Lower lobe of right lung (tissue), 2 donors: ENCODE data around the gene ADGRV1. TPM values are rescaled to one million over a fixed set of nuclear protein-coding genes. Genes with fewer than 3 reads are reported as not detected.

ENCODE experiments used
- ATAC-seq, 2 donors: fragments of 200-7000 bp; cut with Tn5 transposase; one replicate each; pipeline ENCODE4 v1.9.1; 2020 to 2022; ENCODE audit warnings: mild to moderate bottlenecking in 2 of 2, moderate library complexity in 2 of 2
- DNase-seq: peaks from one replicate; pipeline ENCODE4 v3.0.0-alpha.2; 2020
- H3K27ac ChIP-seq: fragments of 200-600 bp; one replicate; pipeline ENCODE4 v1.8.0; 2022
- H3K27me3 ChIP-seq: fragments of 200-600 bp; one replicate; pipeline ENCODE4 v1.8.0; 2022; ENCODE audit warnings: low read depth
- H3K36me3 ChIP-seq: fragments of 200-600 bp; one replicate; pipeline ENCODE4 v1.8.0; 2022; ENCODE audit warnings: mild to moderate bottlenecking
- H3K4me1 ChIP-seq: fragments of 200-600 bp; one replicate; pipeline ENCODE4 v1.8.0; 2022
- H3K4me3 ChIP-seq: fragments of 200-600 bp; one replicate; pipeline ENCODE4 v1.8.0; 2022; ENCODE audit warnings: mild to moderate bottlenecking
- H3K9me3 ChIP-seq: fragments of 200-600 bp; one replicate; pipeline ENCODE4 v1.8.0; 2022
- CTCF ChIP-seq: fragments of 200-600 bp; IDR thresholded peaks from one replicate; pipeline ENCODE4 v1.8.0; 2022; ENCODE audit warnings: antibody characterized with exemption, mild to moderate bottlenecking
- intact Hi-C: fragments of 100-400 bp; cut with DNase I; formaldehyde crosslinking; loops from one replicate; pipeline ENCODE4 v1.11.0; 2022
- total RNA-seq: library from RNA; stranded (reverse); fragmentation: NEBNext Ultra II Directional; extraction: Animal tissue kit (Norgen Biotek cat#: 25700); gene quantifications from one replicate; pipeline ENCODE4 v1.2.1, GENCODE V29; 2021
- donor health status: DM: no; HTN: yes; CAD: no; lungs with severe emphysema.

Gene ADGRV1
- total RNA-seq, 1 donor from 2014 or later: 49.7 TPM

GRCh38 chr5:90882448-90882847 lies 323.9 kb downstream of the ADGRV1 start:
- DNase-seq: no peak
- no peak overlapping the region for H3K4me3 ChIP-seq
- H3K36me3 ChIP-seq: no peaks in the 10 kb centered on the region
- H3K4me1 ChIP-seq: peaks cover 24% of the 10 kb centered on the region
- no peaks in the 10 kb centered on the region for H3K9me3 ChIP-seq
- no peak for ATAC-seq
- TF ChIP-seq CTCF: no peak
- no peaks in the 10 kb centered on the region for H3K27me3 ChIP-seq
- intact Hi-C loops: no loop called here
- H3K27ac ChIP-seq: no peak overlapping the region

- Histone ChIP-seq H3K4me3 (no peak overlapping the region), H3K27me3 (no peaks in the 10 kb centered on the region), H3K36me3 (no peaks in the 10 kb centered on the region), H3K9me3 (no peaks in the 10 kb centered on the region), H3K27ac (no peak overlapping the region), H3K4me1 (no peaks in the 10 kb centered on the region)
- no peak for TF ChIP-seq CTCF
- ATAC-seq (no peak), DNase-seq (no peak)
- intact Hi-C loops: no loop called here
Observed at GRCh38 chr5:90885180-90885868, 326.7 kb downstream of the ADGRV1 start.

- Histone ChIP-seq H3K36me3 (no peaks in the 10 kb centered on the region), H3K9me3 (no peaks in the 10 kb centered on the region), H3K4me1 (no peaks in the 10 kb centered on the region), H3K27ac (no peak overlapping the region), H3K4me3 (no peak overlapping the region), H3K27me3 (no peaks in the 10 kb centered on the region)
- DNase-seq: no peak
- no peak for ATAC-seq
- intact Hi-C loops: no loop called here
- TF ChIP-seq CTCF: no peak
Observed at GRCh38 chr5:90886381-90886780, 327.8 kb downstream of the ADGRV1 start.

GRCh38 chr5:90888511-90889324 lies 330.1 kb downstream of the ADGRV1 start:
- H3K4me3 ChIP-seq: no peak overlapping the region
- DNase-seq (no peak), ATAC-seq (peak; percentile 92 to 96)
- H3K36me3 ChIP-seq: no peaks in the 10 kb centered on the region
- H3K9me3 ChIP-seq: no peaks in the 10 kb centered on the region
- intact Hi-C loops: no loop called here
- no peaks in the 10 kb centered on the region for H3K27me3 ChIP-seq
- no peak overlapping the region for H3K27ac ChIP-seq
- no peak for TF ChIP-seq CTCF
- H3K4me1 ChIP-seq: no peaks in the 10 kb centered on the region

GRCh38 chr5:90889325-90889600 lies 330.7 kb downstream of the ADGRV1 start:
- Histone ChIP-seq H3K27ac (no peak overlapping the region), H3K36me3 (no peaks in the 10 kb centered on the region), H3K4me1 (no peaks in the 10 kb centered on the region), H3K9me3 (no peaks in the 10 kb centered on the region), H3K4me3 (no peak overlapping the region), H3K27me3 (no peaks in the 10 kb centered on the region)
- intact Hi-C loops: no loop called here
- no peak for TF ChIP-seq CTCF
- ATAC-seq (no peak), DNase-seq (no peak)
